Stimulated activated CD4-positive, alpha-beta T cell treated with anti-CD3 and anti-CD28 coated beads, TNF-alpha, amount 100 ng/mL, for 4 hours (primary cell): ENCODE data around the gene RPA3.

Experiments used
- DNase-seq, 3 experiments: peaks; one replicate each; pipeline ENCODE4 v3.0.0-alpha.2; 2020; ENCODE audit warnings: low read depth in 3 of 3

RPA3 gene

GRCh38 chr7:7653593-7654187 lies 64.7 kb downstream of the RPA3 start:
- no peak for DNase-seq

DNA sequence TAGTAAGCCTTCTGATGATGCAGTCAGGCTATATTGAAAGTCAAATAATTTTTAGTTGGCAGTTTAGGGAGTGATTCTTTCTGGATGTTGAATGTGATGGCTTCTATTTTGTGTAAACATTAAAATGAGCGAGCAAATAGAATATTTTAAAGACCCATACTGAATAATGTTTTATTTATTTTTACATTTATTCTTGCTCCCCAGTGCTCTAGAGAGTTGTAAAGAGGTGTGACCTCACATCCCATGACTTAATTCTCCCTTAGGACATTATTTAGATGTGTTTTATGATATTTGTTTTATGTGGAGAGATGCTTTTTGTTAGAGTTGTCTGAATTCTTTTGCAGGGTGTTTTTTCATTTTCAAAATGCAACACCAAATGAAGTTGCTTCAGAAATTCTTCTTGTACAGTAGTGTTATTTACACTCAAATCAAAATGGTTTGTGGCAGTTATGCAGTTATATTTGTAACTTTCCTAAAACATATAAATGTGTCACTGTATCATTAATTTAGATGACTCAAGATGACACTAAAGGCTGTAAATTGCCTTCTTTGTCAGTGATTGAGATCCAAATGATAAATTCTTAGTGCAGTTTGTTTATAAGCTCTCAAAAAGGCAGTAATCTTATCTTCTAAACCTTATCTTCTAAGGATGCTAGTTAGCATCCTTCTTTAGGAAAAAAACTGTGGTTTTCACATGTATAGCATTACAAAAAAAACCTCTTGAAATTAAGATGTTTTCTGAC lies 65.4 kb downstream of the RPA3 start:
- DNase-seq, result no peak

- DNase-seq, result no peak
Observed at GRCh38 chr7:7651479-7651878, 66.9 kb downstream of the RPA3 start.

DNA sequence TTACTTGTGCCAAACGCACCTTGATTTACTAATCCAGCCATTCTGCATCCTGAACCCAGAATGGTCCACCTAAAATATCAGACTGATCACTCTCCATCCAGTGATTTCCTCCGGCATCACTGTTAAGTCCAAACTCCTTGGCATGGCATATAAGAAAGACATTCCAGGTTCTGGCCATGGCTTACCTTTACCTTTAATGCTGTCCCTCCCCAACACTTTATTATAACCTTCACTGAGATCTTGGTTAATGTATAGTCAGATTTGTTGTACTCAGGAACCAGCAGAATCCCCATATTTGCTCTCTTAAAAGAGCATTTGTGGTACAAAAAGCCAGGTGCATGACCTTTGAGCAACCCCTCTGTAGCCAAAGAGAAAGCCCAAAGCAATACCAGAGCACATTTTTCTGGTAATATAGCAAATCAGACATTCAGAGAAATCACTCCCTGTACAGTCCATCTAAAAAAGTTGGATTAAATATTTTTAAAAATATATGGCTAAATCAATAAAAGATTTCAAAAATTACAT lies 67.7 kb downstream of the RPA3 start:
- DNase-seq, result no peak

DNA sequence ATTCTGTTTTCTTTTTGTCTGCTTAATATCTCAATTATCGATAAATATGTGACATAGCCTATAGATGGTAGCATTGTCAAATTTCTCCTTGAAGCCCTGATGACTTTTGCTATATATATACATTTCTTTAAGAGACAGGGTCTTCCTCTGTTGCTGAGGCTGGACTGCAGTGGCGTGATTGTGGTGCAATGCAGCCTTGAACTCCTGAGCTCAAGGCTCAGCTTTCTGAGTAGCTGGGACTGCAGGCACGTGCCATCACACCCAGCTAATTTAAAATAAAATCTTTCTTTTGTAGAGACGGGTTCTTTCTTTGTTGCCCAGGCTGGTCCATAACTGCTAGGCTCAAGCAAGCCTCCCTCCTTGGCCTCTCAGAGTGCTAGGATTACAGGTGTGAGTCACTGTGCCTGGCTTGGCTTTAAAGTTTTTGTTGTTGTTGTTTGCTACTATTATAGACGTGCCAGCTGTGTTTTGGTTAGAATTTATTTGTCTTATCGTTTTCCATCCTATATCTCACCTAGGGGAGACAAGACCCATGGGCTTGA lies 70.8 kb downstream of the RPA3 start:
- no peak for DNase-seq

DNA sequence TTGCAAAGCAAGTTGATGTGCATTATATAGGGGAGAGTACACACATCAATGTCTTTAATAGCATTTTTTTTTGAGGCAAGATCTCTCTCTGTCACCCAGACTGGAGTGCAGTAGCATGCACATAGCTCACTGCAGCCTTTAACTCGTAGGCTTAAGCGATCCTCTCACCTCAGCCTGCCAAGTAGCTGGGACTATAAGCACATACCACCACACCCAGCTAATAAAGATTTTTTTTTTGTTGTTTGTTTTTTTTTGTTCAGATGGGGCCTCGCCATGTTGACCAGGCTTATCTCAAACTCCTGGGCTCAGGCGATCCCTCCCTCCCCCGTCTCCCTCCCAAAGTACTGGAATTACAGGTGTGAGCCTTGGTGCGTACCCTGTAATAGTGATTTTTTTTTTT lies 76.3 kb downstream of the RPA3 start:
- no peak for DNase-seq

GRCh38 chr7:7641129-7641663 lies 77.2 kb downstream of the RPA3 start:
- peak in 1 of 3 experiments; percentile 11 for DNase-seq

- peak; percentile 87 to 96 (median 94) for DNase-seq
Observed at GRCh38 chr7:7640221-7641128, 77.9 kb downstream of the RPA3 start, which contains the start of gene UMAD1. UMAD1 (plus strand) TSS chr7:7640752; CDS start chr7:7673372, 32,620 bp downstream.

DNA sequence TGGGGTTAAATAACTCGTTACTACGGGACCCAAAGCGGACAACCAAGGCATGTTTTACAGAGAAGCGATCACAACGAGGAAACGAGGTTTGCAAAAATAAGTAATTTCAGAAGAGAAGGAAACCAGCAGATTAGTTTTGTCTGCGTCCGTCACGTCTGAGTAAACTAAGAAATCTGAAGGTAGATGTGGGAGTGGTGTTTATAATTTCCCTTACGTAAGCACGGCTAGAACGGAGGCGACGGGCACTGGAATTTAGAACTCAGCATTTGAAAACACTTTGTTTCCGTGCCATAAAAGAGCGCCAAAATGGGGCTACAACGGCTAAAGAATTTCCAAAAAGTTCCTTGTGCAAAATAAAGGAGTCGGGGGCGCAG lies 78.6 kb downstream of the RPA3 start:
- peak in 2 of 3 experiments; percentile 21 to 22 for DNase-seq

GRCh38 chr7:7639421-7639820 lies 79.0 kb downstream of the RPA3 start:
- DNase-seq, result no peak

DNA sequence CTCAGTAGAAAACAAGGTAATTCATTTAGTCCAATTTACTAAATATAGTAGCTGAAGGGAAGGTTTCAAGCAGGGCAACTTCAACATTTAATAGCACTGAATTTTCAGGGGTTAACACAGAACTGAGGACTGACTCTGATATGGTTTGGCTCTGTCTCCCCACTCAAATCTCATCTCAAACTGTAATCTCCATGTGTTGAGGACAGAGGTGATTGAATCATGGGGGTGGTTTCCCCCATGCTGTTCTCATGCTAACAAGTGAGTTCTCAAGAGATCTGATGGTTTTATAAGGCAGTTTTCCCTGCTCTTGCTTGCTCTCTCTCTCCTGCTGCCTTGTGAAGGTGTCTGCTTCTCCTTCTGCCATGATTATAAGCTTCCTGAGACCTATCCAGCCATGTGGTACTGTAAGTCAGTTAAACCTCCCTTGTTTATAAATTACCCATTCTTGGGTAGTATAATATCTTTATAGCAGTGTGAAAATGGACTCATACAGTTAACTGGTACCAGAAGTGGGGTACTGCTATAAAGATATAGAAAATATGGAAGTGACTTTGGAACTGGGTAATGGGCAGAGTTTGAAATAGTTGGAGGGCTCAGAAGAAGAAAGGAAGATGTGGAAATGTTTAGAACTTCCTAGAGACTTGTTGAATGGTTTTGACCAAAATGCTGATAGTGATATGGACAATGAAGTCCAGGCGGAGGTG lies 87.6 kb downstream of the RPA3 start:
- no peak for DNase-seq

GRCh38 chr7:7628476-7628875 lies 89.9 kb downstream of the RPA3 start:
- no peak for DNase-seq

- no peak for DNase-seq
Observed at GRCh38 chr7:7620644-7621210, 97.7 kb downstream of the RPA3 start.

DNA sequence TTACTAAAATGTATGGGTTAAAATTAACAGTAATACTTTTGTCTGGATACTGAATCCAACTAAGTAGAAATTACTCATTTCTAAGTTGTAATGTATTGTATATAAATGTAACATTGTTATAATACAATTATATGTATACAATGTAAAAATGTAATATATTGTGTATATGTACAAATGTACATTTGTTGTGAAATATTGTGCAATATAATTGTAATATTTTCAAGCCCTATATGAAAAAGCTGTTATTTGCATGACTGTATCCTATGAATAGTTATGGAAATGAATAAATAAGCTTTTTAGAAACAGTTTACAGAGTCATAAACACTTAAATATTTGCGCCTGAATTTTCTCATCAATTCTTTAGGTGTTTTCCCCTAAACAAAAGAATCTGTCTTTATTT lies 98.2 kb downstream of the RPA3 start:
- no peak for DNase-seq

- no peak for DNase-seq
Observed at GRCh38 chr7:7618410-7618809, 100.0 kb downstream of the RPA3 start.

GRCh38 chr7:7617550-7617949 lies 100.9 kb downstream of the RPA3 start:
- DNase-seq, result no peak

- DNase-seq, result no peak
Observed at GRCh38 chr7:7614018-7614741, 104.2 kb downstream of the RPA3 start.

DNA sequence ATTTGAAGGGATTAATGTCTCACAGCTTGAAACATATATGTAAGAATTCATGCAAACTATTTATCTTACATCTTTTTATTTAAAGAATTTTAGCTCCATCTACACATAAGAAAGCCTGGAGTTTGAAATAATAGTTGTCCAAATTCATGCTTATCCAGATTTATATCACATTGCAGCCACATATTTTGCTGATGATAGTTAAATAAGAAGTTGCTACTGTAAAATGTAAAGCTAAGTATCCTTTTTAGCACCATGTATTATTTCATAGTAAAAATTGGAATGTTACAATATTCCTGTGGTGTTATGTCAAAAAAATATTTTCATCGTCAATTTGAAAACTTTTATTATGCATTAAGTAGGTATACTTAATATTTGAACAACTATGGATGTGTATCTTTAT lies 105.2 kb downstream of the RPA3 start:
- no peak for DNase-seq

- no peak for DNase-seq
Observed at GRCh38 chr7:7612519-7612918, 105.9 kb downstream of the RPA3 start.

GRCh38 chr7:7609330-7609729 lies 109.1 kb downstream of the RPA3 start:
- DNase-seq, result no peak
